GM18519 (cell line): ENCODE measurements around the gene INPP4B.

Experiments
- ATAC-seq: cut with Tn5 transposase; IDR thresholded peaks from one replicate; pipeline ENCODE4 v1.9.1; 2021; ENCODE audit warnings: mild to moderate bottlenecking, moderate library complexity; ENCODE audit not compliant: unreplicated experiment, low FRiP score

INPP4B gene

GRCh38 chr4:142330311-142330710 is 515.8 kb downstream of the INPP4B start:
- no peak for ATAC-seq

GRCh38 chr4:142329313-142329712 is 516.8 kb downstream of the INPP4B start:
- no peak for ATAC-seq

GRCh38 chr4:142326181-142326580 is 519.9 kb downstream of the INPP4B start:
- no peak for ATAC-seq

DNA sequence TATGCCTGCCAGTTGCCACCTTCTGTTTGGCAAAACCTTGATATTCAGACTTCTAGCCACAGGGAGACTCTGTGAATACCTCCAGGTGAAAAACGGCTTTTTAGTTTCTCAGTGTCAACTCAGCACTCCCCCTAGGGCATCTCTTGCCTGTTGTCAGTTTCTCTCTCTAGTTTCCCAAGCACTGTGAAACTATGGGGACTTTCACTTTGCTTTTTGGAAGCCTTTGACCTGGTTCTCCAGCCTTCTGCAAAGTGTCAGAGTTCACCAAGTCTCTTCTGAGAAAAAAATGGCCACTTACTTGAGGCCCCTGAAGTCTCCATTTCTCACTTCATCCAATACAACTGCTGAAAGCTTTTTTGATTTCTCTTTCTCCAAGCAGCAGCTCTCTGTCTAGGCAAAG is 521.5 kb downstream of the INPP4B start:
- ATAC-seq: no peak

DNA sequence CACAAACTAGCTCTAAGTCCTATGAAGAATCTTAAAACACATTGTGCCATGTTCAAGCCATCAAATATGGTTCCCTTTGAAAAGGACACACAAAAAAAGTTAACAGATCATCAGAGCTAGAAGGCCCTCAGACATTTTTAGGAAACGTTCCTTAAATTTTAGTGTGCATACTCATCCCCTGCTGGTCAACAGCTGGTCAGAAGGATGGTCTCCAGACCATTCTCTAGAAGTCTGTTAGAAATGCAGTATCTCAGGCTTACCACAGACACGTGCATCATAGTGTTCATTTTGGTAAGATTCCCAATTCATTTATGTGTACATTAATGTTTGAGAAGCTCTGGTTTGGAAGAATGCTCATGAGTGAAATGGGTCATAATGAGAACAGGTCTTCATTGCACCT is 523.1 kb downstream of the INPP4B start:
- no peak for ATAC-seq

DNA sequence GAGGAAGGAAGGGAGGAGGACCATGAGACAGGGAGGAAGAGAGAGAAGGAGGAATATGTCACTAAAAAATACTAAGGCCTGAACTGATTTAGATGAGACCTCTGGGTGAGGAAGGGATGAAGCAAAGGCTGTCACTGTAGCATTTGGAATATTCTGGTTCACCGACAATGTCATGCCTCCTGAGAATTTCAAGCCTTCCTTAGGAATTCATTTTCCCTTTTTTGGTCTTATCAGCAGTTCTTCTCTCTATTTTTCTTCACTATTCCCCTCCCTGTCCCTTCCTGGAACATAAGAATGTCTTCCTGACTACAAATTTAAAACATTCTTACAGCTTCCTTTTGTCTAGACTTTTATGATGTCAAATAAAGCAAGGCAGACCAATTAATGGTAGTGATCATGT is 527.8 kb downstream of the INPP4B start:
- ATAC-seq: no peak

DNA sequence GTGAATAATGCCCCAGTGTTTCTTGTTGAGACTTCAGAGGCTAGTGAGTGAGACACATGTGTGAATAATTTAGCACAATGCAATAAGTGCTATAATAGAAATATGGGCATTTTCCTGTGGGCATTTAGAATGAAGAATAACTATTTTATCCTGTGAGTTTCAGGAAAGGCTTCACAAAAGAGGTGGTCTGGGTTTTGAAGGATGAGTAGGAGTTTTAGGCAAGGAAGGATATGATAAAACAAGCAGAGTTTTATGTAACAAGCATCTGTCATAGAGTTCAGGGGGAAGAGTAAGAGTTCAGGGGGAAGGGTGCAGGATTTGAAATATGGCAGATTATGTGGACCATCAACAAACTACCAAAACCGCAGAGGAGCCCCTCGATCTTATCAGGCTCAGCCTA is 529.2 kb downstream of the INPP4B start:
- ATAC-seq: no peak

DNA sequence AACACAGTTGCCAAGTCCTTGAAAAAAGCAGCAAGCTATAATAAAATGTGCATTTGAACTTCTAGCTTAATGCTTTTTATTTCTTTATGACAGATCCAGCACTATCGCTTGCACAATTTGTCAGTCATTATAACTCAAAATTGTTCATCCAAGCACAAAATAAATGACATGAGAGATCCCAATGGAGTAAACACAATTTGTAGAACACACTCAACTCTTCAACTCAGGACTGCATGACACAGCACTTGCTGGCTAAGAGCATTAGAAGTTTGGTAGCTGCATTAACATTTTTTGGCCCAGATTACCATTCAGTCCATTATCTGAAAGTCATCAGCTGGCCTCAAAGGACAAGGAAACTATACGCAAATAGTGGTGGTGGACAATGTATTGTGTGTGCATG is 530.1 kb downstream of the INPP4B start:
- no peak for ATAC-seq

- ATAC-seq: no peak
These were observed 531.4 kb downstream of the INPP4B start for GRCh38 chr4:142314686-142315085.

DNA sequence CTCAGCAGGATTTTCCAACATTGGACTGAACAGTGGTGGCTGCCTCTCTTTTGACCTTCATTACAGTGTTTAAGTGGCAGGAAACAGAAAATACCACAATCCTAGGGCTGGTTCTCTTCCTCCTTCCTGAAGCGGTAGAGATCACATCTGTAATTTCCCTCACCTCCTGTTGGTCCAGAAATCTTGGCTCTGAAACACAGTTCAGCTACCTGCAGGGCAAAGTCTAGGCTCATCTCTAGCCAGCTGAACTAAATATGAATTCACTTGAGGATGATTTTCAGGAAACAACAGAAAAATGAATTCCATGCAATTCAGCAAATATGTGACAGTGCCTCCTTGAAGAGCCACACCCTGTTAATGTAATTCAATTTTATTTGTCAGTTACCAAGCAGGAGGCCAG is 531.9 kb downstream of the INPP4B start:
- no peak for ATAC-seq

GRCh38 chr4:142312391-142312790 is 533.7 kb downstream of the INPP4B start:
- no peak for ATAC-seq

DNA sequence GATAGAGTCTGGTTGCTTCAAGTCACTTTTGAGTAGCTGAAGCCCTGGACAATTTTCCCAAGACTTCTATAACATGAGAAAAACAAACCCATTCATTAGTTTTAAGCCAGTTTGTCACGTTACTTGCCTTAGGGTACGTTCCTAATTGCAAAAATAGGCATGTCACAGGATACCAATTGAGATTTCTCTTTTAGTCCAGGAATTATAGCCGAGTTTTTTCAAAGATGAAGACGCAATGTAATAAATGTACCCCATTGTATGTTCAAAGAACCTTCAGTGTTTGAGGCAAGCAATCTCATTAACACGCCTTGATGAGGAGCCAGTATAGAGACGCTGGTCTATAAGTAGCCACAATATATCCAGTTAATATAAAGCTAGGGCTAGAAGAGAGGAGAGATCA is 534.2 kb downstream of the INPP4B start:
- ATAC-seq: no peak

GRCh38 chr4:142309772-142310171 is 536.3 kb downstream of the INPP4B start:
- no peak for ATAC-seq

DNA sequence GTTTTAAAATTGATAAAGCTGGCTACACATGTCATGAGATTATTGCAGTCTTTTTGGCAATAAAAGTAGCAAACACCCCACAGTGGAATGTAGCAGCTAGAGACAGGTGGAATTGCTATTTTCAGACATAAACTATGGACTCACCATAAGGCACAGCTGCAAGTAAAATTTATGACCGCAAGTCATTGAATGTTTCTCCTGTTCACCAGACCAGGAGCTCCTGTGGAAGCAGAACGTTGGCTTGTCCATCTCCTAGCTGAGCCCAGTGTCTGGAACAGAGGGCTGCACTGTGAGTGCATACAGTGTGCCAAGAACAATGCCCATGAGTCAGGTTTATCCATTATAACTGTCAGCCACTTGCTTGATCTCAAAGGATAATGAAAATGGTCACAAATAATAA is 538.2 kb downstream of the INPP4B start:
- ATAC-seq: no peak

GRCh38 chr4:142297313-142297712 is 548.8 kb downstream of the INPP4B start:
- ATAC-seq: no peak

DNA sequence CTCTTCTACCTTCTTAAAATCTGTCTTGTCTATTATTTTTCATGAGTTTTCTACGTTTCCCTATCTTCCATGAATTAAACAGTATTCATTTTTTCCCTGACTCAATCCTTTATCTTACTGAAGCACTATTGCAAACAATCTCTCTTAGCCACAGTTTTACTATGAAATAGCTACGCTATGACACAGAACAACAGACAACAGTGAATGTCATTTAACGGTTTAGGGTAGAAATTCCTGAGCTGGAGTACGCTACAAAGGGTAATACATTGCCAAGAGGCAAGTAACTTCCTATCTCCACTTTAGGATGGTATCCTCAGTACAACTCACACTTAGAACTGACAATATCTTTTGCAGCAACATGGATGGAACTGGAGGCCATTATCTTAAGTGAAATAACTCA is 552.6 kb downstream of the INPP4B start:
- no peak for ATAC-seq

DNA sequence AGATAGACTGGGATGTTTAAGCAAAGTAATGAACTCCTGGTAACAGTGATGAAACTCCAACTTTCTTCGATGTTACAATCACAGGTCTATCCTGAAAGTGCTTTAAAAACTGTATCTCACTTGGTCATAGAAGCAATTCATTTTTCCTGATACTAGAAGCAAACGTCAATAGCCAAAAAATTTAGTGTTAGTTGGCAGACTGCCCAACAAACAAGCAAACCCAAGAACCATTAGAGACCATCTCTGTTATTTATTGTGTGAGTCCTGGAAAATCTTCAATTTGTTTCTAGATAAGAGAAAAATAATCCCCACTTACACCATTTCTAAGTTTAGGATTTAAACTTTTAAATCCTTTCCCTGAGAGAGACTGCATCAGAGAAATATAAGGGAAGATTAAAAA is 553.9 kb downstream of the INPP4B start:
- no peak for ATAC-seq

GRCh38 chr4:142291299-142292050 is 554.6 kb downstream of the INPP4B start:
- ATAC-seq: no peak

DNA sequence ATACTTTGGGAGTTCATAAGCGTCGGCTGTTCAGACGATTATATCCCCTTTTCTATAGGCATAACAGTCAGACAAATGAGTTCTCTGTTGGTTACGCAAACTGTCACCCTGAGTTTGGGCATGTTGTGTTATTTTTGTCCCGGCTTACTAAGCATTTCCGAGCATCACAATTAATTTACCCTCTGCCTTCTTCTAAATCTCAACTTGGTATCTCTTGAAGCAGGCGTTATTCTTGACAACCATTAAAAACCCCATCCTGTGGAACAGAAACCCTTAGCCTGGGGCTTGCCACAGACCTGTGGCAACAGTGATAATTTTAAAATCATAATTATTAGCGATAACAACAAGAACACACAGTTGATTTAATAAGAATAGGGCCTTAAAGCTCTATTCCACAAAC is 558.7 kb downstream of the INPP4B start:
- ATAC-seq: no peak

GRCh38 chr4:142285222-142285583 is 560.9 kb downstream of the INPP4B start:
- no peak for ATAC-seq

- ATAC-seq: no peak
These were observed 561.5 kb downstream of the INPP4B start for GRCh38 chr4:142284402-142285221.

GRCh38 chr4:142282870-142283431 is 563.1 kb downstream of the INPP4B start:
- no peak for ATAC-seq
